ENCODE data around the gene KCNH2. TPM values are rescaled to one million over a fixed set of nuclear protein-coding genes. Genes with fewer than 3 reads are reported as not detected.

KCNH2 gene
- total RNA-seq, 2 donors from 2014 or later: 2.2 to 5.6 TPM

DNA sequence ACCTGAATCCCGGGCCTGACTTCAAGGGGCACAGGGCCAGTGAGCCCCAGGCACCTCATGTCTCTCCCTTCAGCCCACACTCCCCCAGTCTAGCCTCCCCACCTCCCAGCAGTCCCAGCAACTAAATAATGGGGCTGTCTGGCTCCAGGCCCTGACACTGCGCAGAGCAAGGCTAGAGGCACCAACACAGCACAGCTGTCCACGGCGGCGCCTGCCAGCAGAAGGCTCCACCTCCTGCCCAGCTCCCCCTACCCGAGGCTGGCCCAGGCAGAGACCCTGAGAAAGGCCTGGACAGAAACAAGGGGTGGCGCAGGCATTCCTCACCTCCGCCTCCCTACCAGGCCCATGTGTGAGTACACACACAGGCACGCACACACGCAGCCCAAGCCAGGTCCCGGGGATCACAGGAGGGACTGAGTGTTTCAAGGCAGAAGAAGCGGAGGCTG is 6.1 kb downstream of the KCNH2 start:
- no peak for DNase-seq
- H3K4me3 Mint-ChIP-seq: no peak overlapping the region
- H3K36me3 Mint-ChIP-seq (ENCODE audit: low read depth): peaks cover 2% of the 10 kb centered on the region
- no peak for ATAC-seq
- peaks cover 4% of the 10 kb centered on the region for H3K27me3 Mint-ChIP-seq
- H3K4me1 Mint-ChIP-seq: peaks cover 42% of the 10 kb centered on the region
- peak overlapping the region; percentile 29 for H3K27ac Mint-ChIP-seq
- no peaks in the 10 kb centered on the region for H3K9me3 ChIP-seq (ENCODE audit: control insufficient read depth, low read length, poor library complexity, severe bottlenecking)

DNA sequence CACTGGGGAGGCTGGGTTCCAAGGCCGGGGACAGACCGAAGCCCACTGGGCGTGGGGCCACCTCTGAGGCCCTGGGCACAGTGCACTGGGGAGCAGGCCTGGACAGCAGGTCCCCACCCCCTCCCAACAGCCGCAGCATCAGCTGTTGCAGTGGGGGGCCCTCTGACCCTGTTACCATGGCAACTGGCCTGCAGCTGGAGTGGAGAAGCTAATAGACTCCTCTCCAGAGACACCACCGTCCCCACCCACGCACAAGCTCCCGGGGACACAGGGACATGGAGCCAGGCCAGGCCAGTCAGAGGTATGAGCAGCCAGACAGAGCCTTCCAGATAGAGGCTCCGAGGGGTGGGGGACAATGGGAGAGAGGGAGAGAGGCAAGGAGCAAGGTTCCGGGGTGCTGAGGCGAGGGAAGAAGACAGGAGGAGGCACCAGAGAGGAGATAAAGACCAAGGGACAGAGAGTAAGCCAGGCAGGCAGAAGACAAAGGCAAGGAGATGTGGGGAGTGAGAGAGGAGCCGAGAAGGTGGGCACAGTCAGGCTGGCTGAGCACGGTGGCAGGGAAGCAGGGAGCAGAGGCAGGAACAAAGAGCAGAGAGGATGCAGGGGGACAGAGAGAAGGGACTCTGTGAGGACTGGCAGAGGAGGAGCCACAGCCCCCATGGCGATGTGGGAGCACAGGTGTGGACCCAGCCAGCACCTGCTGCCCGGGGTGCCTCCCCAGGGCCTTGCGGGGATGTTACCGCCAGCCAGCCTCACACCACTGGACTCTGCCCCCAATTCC is 6.7 kb downstream of the KCNH2 start:
- Mint-ChIP-seq H3K27ac (no peak overlapping the region), H3K4me1 (peaks cover 39% of the 10 kb centered on the region)

DNA sequence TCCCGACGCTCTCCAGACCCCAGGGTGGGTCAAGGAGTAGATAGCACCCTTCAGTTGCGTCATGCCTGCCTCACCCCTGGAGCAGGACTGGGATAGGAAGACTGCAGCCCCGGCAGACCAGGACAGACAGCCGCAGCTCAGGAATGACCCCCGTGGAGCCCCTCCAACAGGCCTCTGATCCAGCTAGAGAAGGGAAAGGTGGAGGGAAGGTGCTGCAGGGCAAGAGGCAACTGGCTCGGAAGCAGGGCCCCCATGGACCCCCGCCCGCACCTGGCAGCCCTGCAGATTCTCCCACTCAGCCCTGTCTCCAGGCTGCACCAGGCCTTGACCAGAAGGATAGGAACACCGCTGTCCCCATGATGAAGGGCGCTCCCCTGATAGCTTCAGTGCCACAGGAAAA is 7.7 kb downstream of the KCNH2 start:
- Mint-ChIP-seq H3K27me3 (no peaks in the 10 kb centered on the region), H3K4me3 (no peak overlapping the region), H3K27ac (no peak overlapping the region), H3K4me1 (peaks cover 37% of the 10 kb centered on the region), H3K36me3 (ENCODE audit: low read depth) (peaks cover 2% of the 10 kb centered on the region)
- DNase-seq (no peak), ATAC-seq (no peak)
- no peaks in the 10 kb centered on the region for H3K9me3 ChIP-seq (ENCODE audit: control insufficient read depth, low read length, poor library complexity, severe bottlenecking)

More for the DNA sequence above, 6.7 kb downstream of the KCNH2 start:
- peaks cover 2% of the 10 kb centered on the region for H3K36me3 Mint-ChIP-seq (ENCODE audit: low read depth)
- H3K4me3 Mint-ChIP-seq: no peak overlapping the region
- DNase-seq (no peak), ATAC-seq (no peak)
- no peaks in the 10 kb centered on the region for H3K27me3 Mint-ChIP-seq
- H3K9me3 ChIP-seq (ENCODE audit: control insufficient read depth, low read length, poor library complexity, severe bottlenecking): no peaks in the 10 kb centered on the region

DNA sequence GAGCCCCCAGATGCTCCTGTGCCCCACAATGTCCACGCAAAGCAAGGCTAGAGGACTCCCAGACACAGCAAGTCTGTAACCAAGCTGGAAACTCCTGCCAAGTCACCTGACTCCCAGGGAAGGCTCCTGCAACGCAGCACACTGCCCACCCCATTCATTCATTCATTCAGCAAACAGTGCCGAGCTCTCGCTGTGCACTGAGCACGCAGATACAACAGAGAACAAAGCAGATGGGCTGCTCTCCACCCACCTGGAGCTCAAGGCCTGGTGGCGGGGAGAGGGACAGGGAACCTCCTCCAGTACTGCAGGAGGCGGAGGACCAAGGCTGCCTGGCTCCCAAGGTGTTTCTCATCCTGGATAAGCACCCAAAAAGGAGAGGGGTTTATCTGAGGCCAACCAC is 8.6 kb downstream of the KCNH2 start:
- DNase-seq: no peak
- Mint-ChIP-seq H3K27ac (no peak overlapping the region), H3K4me1 (peaks cover 37% of the 10 kb centered on the region), H3K36me3 (ENCODE audit: low read depth) (peaks cover 2% of the 10 kb centered on the region), H3K4me3 (no peak overlapping the region), H3K27me3 (no peaks in the 10 kb centered on the region)
- H3K9me3 ChIP-seq (ENCODE audit: control insufficient read depth, low read length, poor library complexity, severe bottlenecking): no peaks in the 10 kb centered on the region
- no peak for ATAC-seq

DNA sequence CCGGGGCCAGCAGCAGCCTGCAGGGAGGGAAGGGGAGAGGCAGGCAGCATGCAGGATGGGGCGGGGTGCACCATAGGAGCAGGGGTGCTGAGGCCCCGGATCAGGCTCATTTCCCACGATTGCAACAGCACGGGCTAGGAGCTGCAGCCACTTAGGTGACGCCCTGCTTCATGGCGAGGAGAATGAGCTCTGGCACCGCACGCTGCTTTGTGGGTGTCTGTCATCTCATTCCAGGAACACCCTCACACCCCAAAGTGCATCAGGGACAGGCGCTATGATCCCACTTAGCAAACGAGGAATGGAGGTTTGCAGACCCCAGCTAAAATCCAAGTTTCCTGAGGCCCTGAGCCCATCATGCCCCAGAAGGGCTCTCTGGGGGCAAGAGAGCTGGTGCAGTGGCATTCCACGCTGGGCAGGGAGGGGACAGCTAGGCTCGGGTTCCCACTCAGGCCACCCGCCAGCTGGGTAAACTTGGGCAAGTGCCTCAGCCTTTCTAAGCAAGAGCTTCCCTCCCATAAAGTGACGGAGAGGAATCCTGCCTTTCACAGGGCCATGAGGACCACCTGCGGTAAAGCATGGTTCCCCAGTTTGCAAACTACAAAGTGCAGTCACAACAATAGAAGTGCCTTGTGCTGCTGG is 9.3 kb downstream of the KCNH2 start:
- Mint-ChIP-seq H3K27me3 (no peaks in the 10 kb centered on the region), H3K4me1 (peaks cover 34% of the 10 kb centered on the region), H3K4me3 (no peak overlapping the region), H3K27ac (peak overlapping the region; percentile 9), H3K36me3 (ENCODE audit: low read depth) (peaks cover 2% of the 10 kb centered on the region)
- no peaks in the 10 kb centered on the region for H3K9me3 ChIP-seq (ENCODE audit: control insufficient read depth, low read length, poor library complexity, severe bottlenecking)
- ATAC-seq: no peak
- DNase-seq: no peak

DNA sequence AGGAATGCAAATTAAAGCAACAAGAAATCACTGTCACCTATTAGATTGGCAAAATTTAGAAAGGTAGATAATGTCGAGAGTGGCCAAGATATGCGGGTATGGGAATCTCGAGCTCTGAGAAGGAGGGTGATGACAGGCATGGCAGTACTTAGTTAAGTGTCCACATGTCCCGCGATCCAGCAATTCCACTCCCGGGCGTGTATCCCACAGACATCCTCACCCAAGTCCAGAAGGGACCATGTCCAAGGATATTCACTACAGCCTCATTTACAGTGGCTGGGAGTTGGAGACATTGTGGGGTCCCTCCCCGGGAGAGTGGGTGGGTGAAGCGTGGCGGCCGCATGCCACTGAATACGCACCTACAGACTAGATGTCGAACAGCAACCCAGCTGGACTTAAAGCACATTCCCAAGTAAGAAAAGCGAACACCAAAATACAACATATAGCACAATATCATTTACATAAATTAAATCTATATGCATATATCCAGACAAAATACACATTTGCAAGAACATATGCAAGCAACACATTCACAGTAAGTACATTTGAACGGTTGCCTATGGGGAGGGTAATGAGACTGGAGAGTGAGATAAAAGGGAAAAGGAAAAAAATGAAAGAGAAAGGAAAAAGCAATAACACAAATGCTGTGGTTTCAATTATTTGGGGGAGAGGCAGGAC is 9.9 kb downstream of the KCNH2 start:
- H3K4me1 Mint-ChIP-seq: peaks cover 34% of the 10 kb centered on the region
- H3K27ac Mint-ChIP-seq: peak overlapping the region; percentile 9
- no peaks in the 10 kb centered on the region for H3K9me3 ChIP-seq (ENCODE audit: control insufficient read depth, low read length, poor library complexity, severe bottlenecking)
- DNase-seq (no peak), ATAC-seq (no peak)
- no peaks in the 10 kb centered on the region for H3K27me3 Mint-ChIP-seq
- H3K4me3 Mint-ChIP-seq: no peak overlapping the region
- H3K36me3 Mint-ChIP-seq (ENCODE audit: low read depth): peaks cover 2% of the 10 kb centered on the region

DNA sequence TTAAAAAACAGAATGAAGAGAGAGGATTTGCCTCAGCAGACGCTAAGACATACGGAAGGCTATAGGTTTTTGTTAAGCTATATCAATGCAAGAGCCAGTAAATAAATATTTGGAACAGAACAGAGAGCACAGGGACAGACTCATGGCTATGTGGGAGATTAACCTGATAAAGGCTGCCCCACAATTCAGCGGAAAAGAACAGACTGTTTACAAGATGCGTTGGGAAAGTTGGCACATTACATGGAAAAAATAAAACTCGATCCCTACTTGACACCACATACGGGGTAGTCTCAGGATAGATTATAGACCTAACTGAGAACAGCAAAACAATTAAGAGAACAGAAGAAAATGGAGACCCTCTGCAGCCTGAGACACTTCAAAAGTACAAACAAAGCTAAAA is 10.8 kb downstream of the KCNH2 start:
- DNase-seq (no peak), ATAC-seq (no peak)
- Mint-ChIP-seq H3K27me3 (no peaks in the 10 kb centered on the region), H3K4me1 (peaks cover 36% of the 10 kb centered on the region), H3K36me3 (ENCODE audit: low read depth) (peaks cover 4% of the 10 kb centered on the region), H3K4me3 (no peak overlapping the region), H3K27ac (no peak overlapping the region)
- no peaks in the 10 kb centered on the region for H3K9me3 ChIP-seq (ENCODE audit: control insufficient read depth, low read length, poor library complexity, severe bottlenecking)

DNA sequence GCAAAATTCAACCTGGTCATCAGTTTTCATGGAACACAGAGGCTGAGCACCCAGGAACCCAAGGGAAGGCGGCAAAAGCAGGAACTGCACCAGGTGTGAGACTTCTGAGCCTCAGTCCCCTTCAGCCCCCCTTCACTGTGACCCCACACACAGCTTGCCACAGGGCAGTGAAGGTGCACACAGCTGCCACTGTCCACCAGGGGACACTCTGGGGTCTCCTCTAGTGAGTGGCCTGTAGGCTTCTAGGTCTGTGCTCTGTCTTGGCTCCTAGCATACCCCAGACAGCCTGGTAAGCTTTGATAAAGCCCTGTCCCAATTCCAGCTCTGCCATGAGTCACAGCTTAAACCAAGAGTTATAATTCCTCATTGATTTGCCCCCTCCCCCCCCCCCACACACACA is 12.1 kb downstream of the KCNH2 start:
- Mint-ChIP-seq H3K27me3 (no peaks in the 10 kb centered on the region), H3K4me1 (peaks cover 32% of the 10 kb centered on the region), H3K36me3 (ENCODE audit: low read depth) (peaks cover 4% of the 10 kb centered on the region), H3K27ac (no peak overlapping the region), H3K4me3 (no peak overlapping the region)
- H3K9me3 ChIP-seq (ENCODE audit: control insufficient read depth, low read length, poor library complexity, severe bottlenecking): no peaks in the 10 kb centered on the region
- no peak for DNase-seq
- no peak for ATAC-seq

DNA sequence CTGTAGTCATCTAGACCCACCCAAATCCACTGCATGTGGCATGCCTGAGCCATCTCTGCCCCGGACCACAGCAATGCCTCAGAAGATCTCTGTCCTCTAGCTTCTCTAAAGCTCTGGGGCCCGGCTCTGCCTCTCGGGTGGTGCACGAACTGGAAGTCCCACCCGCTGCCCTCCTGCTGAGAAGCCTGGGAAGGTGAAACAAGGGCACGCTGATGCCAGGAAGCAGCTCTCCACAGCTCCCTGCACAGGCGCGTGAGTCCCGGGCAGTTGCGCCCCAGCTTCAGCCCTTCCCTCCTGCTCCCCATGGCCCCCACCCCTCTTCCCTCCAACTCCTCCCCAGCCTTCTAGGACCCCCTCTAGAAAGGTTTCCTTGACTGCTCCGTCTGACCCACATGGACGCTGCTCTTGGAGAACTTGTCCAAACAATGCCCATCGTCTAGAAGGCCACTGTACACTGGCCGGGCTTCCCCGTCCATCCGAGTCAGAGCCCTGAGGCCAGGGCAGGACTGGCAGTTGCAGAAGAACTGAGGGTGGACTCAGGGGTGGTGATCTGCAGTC is 12.8 kb downstream of the KCNH2 start:
- H3K27ac Mint-ChIP-seq: no peak overlapping the region
- H3K9me3 ChIP-seq (ENCODE audit: control insufficient read depth, low read length, poor library complexity, severe bottlenecking): no peaks in the 10 kb centered on the region
- peaks cover 2% of the 10 kb centered on the region for H3K36me3 Mint-ChIP-seq (ENCODE audit: low read depth)
- DNase-seq: no peak
- peaks cover 30% of the 10 kb centered on the region for H3K4me1 Mint-ChIP-seq
- ATAC-seq: no peak
- peak overlapping the region; percentile 25 for H3K4me3 Mint-ChIP-seq
- no peaks in the 10 kb centered on the region for H3K27me3 Mint-ChIP-seq

DNA sequence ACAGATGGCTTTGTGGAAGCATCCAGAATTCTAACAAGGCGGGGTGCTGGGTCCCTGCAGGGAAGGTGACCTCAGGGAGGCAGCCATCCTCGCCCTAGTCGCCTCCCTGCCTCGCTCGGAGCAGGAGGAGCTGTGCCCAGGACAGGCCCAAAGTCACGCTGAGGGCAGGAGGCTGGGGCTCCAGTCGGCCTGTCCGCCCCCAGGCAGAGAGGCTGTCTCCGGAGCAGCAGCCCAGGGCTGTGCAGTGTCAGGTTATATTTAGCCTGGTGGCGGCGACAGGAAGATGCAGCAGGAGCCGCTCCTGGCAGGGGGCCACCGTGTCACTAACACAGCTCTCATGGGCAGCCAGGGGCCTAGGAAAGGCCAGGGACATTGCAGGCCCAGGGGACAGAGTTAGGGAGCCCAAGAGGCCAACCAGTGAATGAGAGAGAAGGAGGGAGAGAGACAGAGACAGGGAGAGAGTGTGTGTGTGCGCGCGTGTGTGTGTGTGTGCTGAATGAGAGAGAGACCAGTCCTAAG is 13.5 kb downstream of the KCNH2 start:
- DNase-seq: no peak
- no peaks in the 10 kb centered on the region for H3K9me3 ChIP-seq (ENCODE audit: control insufficient read depth, low read length, poor library complexity, severe bottlenecking)
- Mint-ChIP-seq H3K27me3 (peaks cover 5% of the 10 kb centered on the region), H3K4me1 (peaks cover 31% of the 10 kb centered on the region), H3K36me3 (ENCODE audit: low read depth) (peaks cover 5% of the 10 kb centered on the region), H3K4me3 (peak overlapping the region; percentile 25), H3K27ac (no peak overlapping the region)
- ATAC-seq: no peak

DNA sequence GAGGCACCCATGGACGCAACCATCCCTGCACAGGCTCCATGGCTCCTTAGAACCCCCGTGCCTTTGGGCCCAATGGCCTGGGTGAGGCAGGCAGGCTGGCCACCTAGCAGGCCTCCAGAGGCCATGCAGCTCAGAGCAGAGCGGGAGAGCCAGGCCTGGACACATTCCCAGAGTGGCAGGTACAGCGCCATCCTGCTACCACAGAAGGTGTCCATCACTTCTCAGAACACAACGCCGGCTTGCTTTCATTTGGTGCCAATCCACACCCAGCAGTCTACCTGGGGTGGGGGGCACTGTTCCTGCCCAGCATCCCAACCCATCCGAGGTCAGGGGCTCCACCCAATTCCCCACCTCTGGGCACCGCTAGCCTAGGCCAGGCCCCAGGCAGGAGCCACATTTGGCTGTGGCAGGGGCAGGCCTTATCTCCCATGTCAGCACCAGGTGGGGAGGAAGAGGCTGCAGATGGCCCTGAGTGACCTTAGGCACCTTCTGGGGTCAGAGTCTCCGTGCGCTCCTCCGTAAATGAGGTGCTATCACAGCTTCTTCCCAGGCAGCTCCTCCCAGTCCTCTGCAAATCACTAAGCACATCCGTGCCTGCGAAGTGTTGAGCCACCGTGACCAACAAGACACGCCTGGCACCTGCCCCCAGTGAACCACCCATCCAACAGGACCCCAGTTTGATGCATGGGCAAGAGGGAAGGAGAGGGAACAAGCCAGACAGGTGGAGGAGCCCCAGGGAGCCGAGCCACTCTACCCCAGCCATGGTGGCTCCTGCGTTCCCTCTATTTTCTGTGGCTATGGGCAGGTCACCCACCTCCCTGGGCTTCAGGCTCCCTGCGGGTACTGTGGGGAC is 14.2 kb downstream of the KCNH2 start:
- Mint-ChIP-seq H3K4me3 (no peak overlapping the region), H3K27me3 (peaks cover 12% of the 10 kb centered on the region), H3K27ac (no peak overlapping the region), H3K4me1 (peaks cover 31% of the 10 kb centered on the region), H3K36me3 (ENCODE audit: low read depth) (peaks cover 5% of the 10 kb centered on the region)
- ATAC-seq: no peak
- no peak for DNase-seq
- no peaks in the 10 kb centered on the region for H3K9me3 ChIP-seq (ENCODE audit: control insufficient read depth, low read length, poor library complexity, severe bottlenecking)

DNA sequence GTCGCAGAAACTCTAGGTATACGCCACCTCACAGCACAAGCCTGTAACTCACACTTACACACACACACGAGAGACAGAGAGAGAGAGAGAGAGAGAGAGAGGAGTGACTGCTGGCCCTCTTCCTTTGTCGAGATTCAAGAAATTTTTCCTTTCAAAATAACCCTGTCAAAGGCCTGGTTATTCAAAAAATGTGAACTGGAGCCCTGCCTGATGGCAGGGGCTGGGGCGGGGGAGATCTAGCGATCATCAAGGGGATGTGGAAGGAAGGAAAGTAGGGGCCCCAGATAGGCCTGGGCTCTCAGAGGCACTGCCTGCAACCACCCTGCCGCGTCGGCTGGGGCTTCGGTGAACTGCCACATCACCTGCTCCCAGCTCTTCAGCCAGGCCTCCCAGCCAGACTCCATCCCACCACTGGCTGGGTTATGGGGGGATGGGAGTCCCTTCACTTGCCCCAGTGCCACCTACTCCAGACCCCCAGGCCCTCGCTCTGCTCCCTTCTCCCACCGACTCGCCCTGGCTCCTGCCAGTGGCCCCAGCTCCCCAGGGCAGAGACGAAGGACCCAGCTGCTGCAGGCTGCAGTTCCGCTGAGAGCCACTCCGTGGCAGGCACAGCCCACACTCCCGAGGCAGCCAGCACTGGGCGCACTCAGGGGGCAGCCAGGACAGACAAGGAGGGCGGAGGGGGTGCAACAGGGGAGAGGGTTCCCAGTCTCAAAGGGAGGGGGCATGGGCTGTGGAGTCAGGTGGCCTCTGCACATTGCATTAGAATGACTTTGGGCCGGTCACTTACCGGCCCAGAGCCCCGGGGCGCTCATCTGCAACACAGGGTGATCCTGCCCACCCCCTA is 15.3 kb downstream of the KCNH2 start:
- peaks cover 17% of the 10 kb centered on the region for H3K27me3 Mint-ChIP-seq
- no peak overlapping the region for H3K4me3 Mint-ChIP-seq
- H3K27ac Mint-ChIP-seq: no peak overlapping the region

More for the DNA sequence above, 15.3 kb downstream of the KCNH2 start:
- peak; percentile 42 to 48 (median 45) for DNase-seq
- peak; percentile 90 for ATAC-seq
- H3K9me3 ChIP-seq (ENCODE audit: control insufficient read depth, low read length, poor library complexity, severe bottlenecking): no peaks in the 10 kb centered on the region
- Mint-ChIP-seq H3K36me3 (ENCODE audit: low read depth) (peaks cover 5% of the 10 kb centered on the region), H3K4me1 (peaks cover 29% of the 10 kb centered on the region)
